HepG2 (cell line): ENCODE data around the gene QKI. TPM values are rescaled to one million over a fixed set of nuclear protein-coding genes. Genes with fewer than 3 reads are reported as not detected.
A peak's percentile ranks its signal among the peaks of the same experiment; 100 is the strongest.

Experiments
- CBFB ChIP-seq: sonication (generic); formaldehyde crosslinking; IDR thresholded peaks from 2 replicates; pipeline ENCODE4 v1.4.0; 2020; ENCODE audit warnings: missing genetic modification reagents
- CHD4 ChIP-seq: fragments of 200-600 bp; sonication (generic); IDR thresholded peaks from 2 replicates; pipeline ENCODE4 v1.7.0; 2017; ENCODE audit warnings: mild to moderate bottlenecking, low read length, borderline replicate concordance
- IRF2 ChIP-seq: IDR thresholded peaks from 2 replicates; pipeline ENCODE4 v1.6.1; 2018; ENCODE audit warnings: missing genetic modification reagents, missing compliant biosample characterization
- JDP2 ChIP-seq: sonication (generic); formaldehyde crosslinking; IDR thresholded peaks from 2 replicates; pipeline ENCODE4 v1.8.1; 2022; ENCODE audit warnings: missing genetic modification reagents, borderline replicate concordance
- JUN ChIP-seq: sonication (generic); formaldehyde crosslinking; IDR thresholded peaks from 2 replicates; pipeline ENCODE4 v1.4.0; 2020; ENCODE audit warnings: mild to moderate bottlenecking, missing genetic modification reagents
- PHF8 ChIP-seq: sonication (generic); formaldehyde crosslinking; IDR thresholded peaks from 2 replicates; pipeline ENCODE4 v1.5.0; 2020; ENCODE audit warnings: missing genetic modification reagents
- SPEN ChIP-seq: sonication (generic); formaldehyde crosslinking; IDR thresholded peaks from 2 replicates; pipeline ENCODE4 v1.5.1; 2020; ENCODE audit warnings: low read depth, mild to moderate bottlenecking, missing genetic modification reagents
- TP53 ChIP-seq: sonication (generic); formaldehyde crosslinking; conservative IDR thresholded peaks from 2 replicates; pipeline ENCODE4 v1.4.0; 2020; ENCODE audit warnings: missing genetic modification reagents
- ZBTB38 ChIP-seq: sonication (generic); formaldehyde crosslinking; IDR thresholded peaks from 2 replicates; pipeline ENCODE4 v1.5.1; 2020; ENCODE audit warnings: mild to moderate bottlenecking, missing genetic modification reagents
- ZFAT ChIP-seq: sonication (generic); formaldehyde crosslinking; conservative IDR thresholded peaks from 2 replicates; pipeline ENCODE4 v1.8.1; 2023; ENCODE audit warnings: missing genetic modification reagents, inconsistent platforms
- ZFP1 ChIP-seq: IDR thresholded peaks from 2 replicates; pipeline ENCODE4 v1.6.1; 2016
- ZKSCAN5 ChIP-seq: sonication (generic); formaldehyde crosslinking; IDR thresholded peaks from 2 replicates; pipeline ENCODE4 v1.5.1; 2020; ENCODE audit warnings: mild to moderate bottlenecking, missing genetic modification reagents
- ZNF207 ChIP-seq: fragments of 450-650 bp; IDR thresholded peaks from 2 replicates; pipeline ENCODE4 v1.6.1; 2016; ENCODE audit warnings: antibody characterized with exemption, borderline replicate concordance
- ZNF326 ChIP-seq: sonication (generic); formaldehyde crosslinking; IDR thresholded peaks from 2 replicates; pipeline ENCODE4 v1.4.0; 2020; ENCODE audit warnings: missing genetic modification reagents, borderline replicate concordance
- ZNF329 ChIP-seq: sonication (generic); formaldehyde crosslinking; IDR thresholded peaks from 2 replicates; pipeline ENCODE4 v1.9.0; 2021; ENCODE audit warnings: low read depth, mild to moderate bottlenecking, missing genetic modification reagents
- ZNF335 ChIP-seq: sonication (generic); formaldehyde crosslinking; IDR thresholded peaks from 2 replicates; pipeline ENCODE4 v1.4.0; 2020; ENCODE audit warnings: missing genetic modification reagents
- ZNF337 ChIP-seq: sonication (generic); formaldehyde crosslinking; IDR thresholded peaks from 2 replicates; pipeline ENCODE4 v1.5.1; 2020; ENCODE audit warnings: missing genetic modification reagents, low read depth, mild to moderate bottlenecking, borderline replicate concordance
- ZNF605 ChIP-seq: sonication (generic); formaldehyde crosslinking; IDR thresholded peaks from 2 replicates; pipeline ENCODE4 v1.8.0; 2022; ENCODE audit warnings: mild to moderate bottlenecking, missing genetic modification reagents
- ZNF614 ChIP-seq: IDR thresholded peaks from 2 replicates; pipeline ENCODE4 v1.6.1; 2018; ENCODE audit warnings: missing biosample characterization, missing genetic modification reagents, inconsistent platforms, borderline replicate concordance
- ZNF619 ChIP-seq: sonication (generic); formaldehyde crosslinking; IDR thresholded peaks from 2 replicates; pipeline ENCODE4 v1.4.0; 2020; ENCODE audit warnings: mild to moderate bottlenecking, missing genetic modification reagents
- ZNF660 ChIP-seq: sonication (generic); formaldehyde crosslinking; IDR thresholded peaks from 2 replicates; pipeline ENCODE4 v1.5.1; 2020; ENCODE audit warnings: mild to moderate bottlenecking, low read depth, missing genetic modification reagents, borderline replicate concordance
- ZNF83 ChIP-seq: sonication (generic); formaldehyde crosslinking; IDR thresholded peaks from 2 replicates; pipeline ENCODE4 v1.4.0; 2020; ENCODE audit warnings: missing genetic modification reagents, mild to moderate bottlenecking, borderline replicate concordance
- ZSCAN20 ChIP-seq: sonication (generic); formaldehyde crosslinking; IDR thresholded peaks from 2 replicates; pipeline ENCODE4 v1.4.0; 2020; ENCODE audit warnings: missing genetic modification reagents, mild to moderate bottlenecking, borderline replicate concordance
- polyA plus RNA-seq, 8 experiments: library from polyadenylated mRNA; depleted of rRNA in 3 of 8; stranded (reverse) in 7 of 8; unstranded in 1 of 8; fragments of >200 nt; fragmentation: Illumina TruSeq in 4 of 8; extraction: Trizol in 4 of 8; gene quantifications; 2 replicates each; pipeline versions ENCODE4 v1.2.1 to v1.2.3, GENCODE V29; 2011 to 2016; ENCODE audit warnings: low read depth in 4 of 8, missing spikeins in 1 of 8, mixed read lengths in 1 of 8; ENCODE audit not compliant: insufficient read depth in 1 of 8
- total RNA-seq, 5 experiments: library from RNA; depleted of rRNA; stranded (reverse); fragments of >200 nt; fragmentation: Illumina TruSeq; extraction: Trizol; gene quantifications; 2 replicates each; pipeline ENCODE4 v1.2.3, GENCODE V29; 2016; ENCODE audit warnings: low read depth in 1 of 5
- TF ChIP-seq, protein P1 (sequence below): sonication (generic); formaldehyde crosslinking; IDR thresholded peaks from 2 replicates; pipeline ENCODE4; 2020; ENCODE audit warnings: missing genetic modification reagents, mild to moderate bottlenecking, borderline replicate concordance
- TF ChIP-seq, protein P2 (sequence below): sonication (generic); formaldehyde crosslinking; IDR thresholded peaks from 2 replicates; pipeline ENCODE4 v1.8.1; 2023; ENCODE audit warnings: mild to moderate bottlenecking, missing genetic modification reagents

Gene QKI
- total and polyA plus RNA-seq, 2 of the 13 experiments (the other 11 are each of a cell fraction or from before 2014, with no cell fraction given), result 136 to 137 TPM

GRCh38 chr6:163415620-163416556 lies 1.4 kb downstream of the QKI start (continued):
- TF ChIP-seq JDP2 (CRISPR knock-in tag) (no peak), ZNF335 (CRISPR knock-in tag) (no peak), CBFB (CRISPR knock-in tag) (no peak), ZFAT (CRISPR knock-in tag) (no peak), SPEN (CRISPR knock-in tag) (0 out of 2 replicates have a peak, but pooled peaks have one; percentile 21), ZNF619 (no peak), ZNF614 (CRISPR knock-in tag) (no peak), ZNF83 (CRISPR knock-in tag) (no peak), TP53 (CRISPR knock-in tag) (no peak), PHF8 (CRISPR knock-in tag) (peak; percentile 56), ZBTB38 (CRISPR knock-in tag) (no peak), JUN (CRISPR knock-in tag) (no peak), ZFP1 (CRISPR knock-in tag) (no peak), ZNF660 (CRISPR knock-in tag) (no peak), ZKSCAN5 (CRISPR knock-in tag) (no peak), ZNF207 (no peak), ZSCAN20 (CRISPR knock-in tag) (0 out of 2 replicates have a peak, but pooled peaks have one; percentile 37), CHD4 (no peak), ZNF326 (CRISPR knock-in tag) (no peak), ZNF605 (CRISPR knock-in tag) (peak; percentile 29; the same call in 1 of the 2 replicates), ZNF329 (CRISPR knock-in tag) (no peak), IRF2 (CRISPR knock-in tag) (no peak), ZNF337 (CRISPR knock-in tag) (0 out of 2 replicates have a peak, but pooled peaks have one; percentile 46)
- TF ChIP-seq, protein P1, sequence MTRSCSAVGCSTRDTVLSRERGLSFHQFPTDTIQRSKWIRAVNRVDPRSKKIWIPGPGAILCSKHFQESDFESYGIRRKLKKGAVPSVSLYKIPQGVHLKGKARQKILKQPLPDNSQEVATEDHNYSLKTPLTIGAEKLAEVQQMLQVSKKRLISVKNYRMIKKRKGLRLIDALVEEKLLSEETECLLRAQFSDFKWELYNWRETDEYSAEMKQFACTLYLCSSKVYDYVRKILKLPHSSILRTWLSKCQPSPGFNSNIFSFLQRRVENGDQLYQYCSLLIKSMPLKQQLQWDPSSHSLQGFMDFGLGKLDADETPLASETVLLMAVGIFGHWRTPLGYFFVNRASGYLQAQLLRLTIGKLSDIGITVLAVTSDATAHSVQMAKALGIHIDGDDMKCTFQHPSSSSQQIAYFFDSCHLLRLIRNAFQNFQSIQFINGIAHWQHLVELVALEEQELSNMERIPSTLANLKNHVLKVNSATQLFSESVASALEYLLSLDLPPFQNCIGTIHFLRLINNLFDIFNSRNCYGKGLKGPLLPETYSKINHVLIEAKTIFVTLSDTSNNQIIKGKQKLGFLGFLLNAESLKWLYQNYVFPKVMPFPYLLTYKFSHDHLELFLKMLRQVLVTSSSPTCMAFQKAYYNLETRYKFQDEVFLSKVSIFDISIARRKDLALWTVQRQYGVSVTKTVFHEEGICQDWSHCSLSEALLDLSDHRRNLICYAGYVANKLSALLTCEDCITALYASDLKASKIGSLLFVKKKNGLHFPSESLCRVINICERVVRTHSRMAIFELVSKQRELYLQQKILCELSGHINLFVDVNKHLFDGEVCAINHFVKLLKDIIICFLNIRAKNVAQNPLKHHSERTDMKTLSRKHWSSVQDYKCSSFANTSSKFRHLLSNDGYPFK, result no peak
- TF ChIP-seq, protein P2, sequence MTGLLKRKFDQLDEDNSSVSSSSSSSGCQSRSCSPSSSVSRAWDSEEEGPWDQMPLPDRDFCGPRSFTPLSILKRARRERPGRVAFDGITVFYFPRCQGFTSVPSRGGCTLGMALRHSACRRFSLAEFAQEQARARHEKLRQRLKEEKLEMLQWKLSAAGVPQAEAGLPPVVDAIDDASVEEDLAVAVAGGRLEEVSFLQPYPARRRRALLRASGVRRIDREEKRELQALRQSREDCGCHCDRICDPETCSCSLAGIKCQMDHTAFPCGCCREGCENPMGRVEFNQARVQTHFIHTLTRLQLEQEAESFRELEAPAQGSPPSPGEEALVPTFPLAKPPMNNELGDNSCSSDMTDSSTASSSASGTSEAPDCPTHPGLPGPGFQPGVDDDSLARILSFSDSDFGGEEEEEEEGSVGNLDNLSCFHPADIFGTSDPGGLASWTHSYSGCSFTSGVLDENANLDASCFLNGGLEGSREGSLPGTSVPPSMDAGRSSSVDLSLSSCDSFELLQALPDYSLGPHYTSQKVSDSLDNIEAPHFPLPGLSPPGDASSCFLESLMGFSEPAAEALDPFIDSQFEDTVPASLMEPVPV, result no peak
